ENCODE data around the gene CDK15.

The CDK15 gene

GRCh38 chr2:201872591-201872990 lies 66.3 kb downstream of the CDK15 start:
- no peak for DNase-seq

GRCh38 chr2:201879996-201880395 lies 73.7 kb downstream of the CDK15 start:
- DNase-seq = peak in 1 of 3 experiments; percentile 20

GRCh38 chr2:201880579-201880978 lies 74.2 kb downstream of the CDK15 start:
- no peak for DNase-seq

DNA sequence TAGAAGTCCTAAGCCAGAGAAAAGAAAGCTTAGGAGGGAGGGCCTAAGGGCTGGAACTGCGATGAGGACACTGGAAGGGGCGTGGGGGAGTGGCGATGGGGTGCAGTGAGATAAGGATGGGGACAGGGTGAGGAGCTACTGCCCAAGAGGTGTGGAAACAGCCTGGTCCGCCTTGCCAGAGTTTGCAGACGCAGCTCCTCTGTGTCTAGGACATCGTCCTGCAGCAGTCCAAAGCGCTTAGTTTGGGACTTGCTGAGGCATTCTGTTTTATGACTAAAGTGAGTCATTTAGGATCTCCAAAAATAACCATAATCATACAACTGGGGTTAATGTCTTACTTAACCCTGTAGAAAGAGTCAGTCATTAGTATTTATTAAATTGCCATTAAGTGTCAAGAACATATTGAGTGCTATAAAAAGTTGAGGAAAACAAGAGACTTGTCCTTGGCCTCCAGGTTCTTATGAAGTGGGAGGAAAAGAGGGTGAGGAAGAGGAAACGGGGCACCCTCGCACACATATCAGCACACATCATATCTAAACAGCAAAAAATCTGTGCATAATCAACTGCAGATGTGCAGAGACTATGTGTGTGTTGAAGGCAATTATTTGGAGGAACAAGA lies 74.8 kb downstream of the CDK15 start:
- no peak for DNase-seq

- DNase-seq = no peak
Observed at GRCh38 chr2:201881741-201882140, 75.4 kb downstream of the CDK15 start.

DNA sequence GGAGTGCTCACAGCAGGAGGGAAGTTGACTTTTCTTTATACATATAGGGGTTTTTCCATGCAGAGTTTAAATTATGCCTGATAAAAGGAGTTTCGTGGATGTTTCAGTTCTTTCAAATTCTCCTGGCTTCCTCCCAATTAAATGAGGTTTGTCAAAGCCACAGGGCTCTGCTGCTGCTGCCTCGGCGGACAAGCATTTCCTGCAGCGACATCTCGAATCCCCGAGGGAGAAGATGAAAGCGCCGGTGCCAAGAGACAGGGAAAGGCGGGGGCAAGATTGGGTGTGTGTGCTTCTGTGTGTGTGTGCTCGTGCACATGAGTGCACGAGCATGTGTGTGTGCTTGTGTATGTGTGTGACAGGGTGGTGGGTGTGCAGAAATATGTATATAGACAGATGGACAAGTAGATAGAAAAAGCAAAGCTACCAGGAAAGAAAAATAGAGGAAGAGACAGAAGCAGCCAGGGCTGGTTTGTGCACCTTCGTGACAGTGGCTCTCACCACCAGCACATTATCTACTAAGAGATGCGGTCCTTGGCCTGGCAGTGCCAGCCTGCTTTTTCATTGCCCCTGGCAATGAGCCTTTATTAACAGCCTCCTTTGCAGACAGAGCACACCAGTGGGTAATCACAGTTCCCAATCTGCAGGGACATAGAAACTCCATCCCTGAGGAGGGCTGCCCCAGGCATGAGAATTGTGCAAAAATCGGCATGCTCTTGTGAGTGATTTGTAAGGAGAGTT lies 76.2 kb downstream of the CDK15 start:
- peak in 2 of 3 experiments; percentile 31 to 34 for DNase-seq

DNA sequence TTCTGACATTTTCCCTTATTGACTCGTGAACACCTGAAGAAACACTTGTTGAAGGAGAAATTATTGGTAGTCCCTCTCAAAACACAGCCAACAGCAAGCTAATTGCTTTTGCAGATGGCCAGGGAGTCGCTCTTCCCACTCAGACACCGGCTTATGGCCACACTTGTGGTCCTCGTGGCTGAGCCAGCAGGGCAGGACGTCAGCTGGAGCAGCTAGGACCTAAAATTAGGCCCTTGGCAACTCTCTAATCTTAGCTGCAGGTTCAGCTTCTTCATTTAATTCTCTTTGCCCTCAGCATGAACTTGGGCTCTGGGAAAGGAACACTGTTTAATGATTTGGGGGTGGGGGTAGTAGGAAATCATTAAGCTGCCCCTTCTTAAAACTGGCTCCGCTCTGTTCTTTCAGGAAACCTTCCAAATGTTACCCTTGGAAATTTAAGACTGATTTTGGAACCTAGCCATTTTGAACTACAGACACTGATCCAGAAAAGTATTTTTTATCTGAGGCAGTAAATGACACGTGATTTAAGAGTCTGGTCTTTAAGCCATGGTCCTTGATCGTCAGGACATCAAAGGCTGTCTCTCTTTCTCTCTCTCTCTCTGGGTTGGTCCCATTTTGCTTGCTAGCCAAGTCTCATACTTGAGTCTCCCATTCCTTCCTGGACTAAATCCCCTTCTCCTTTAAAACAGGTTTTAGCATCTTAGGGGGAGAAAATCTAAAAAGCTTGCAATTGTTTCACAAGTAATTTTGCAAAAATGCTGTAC lies 77.5 kb downstream of the CDK15 start:
- peak in 1 of 3 experiments; percentile 23 for DNase-seq

DNA sequence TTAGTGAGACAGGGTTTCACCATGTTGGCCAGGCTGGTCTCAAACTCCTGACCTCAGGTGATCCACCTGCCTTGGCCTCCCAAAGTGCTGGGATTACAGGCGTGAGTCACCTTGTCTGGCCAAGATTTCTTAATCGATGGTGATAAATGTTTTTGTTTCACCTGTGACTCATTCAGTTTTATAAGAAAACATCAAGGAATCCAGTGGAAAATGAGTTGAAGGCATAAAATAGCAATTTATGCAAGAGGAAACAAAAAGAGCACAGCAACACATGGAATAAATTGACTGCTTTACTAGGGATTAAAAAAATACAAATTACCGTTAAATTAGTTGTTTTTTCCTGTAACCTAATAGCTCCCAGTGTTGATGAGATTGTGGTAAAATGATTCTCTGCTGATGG lies 80.2 kb downstream of the CDK15 start:
- DNase-seq = no peak

DNA sequence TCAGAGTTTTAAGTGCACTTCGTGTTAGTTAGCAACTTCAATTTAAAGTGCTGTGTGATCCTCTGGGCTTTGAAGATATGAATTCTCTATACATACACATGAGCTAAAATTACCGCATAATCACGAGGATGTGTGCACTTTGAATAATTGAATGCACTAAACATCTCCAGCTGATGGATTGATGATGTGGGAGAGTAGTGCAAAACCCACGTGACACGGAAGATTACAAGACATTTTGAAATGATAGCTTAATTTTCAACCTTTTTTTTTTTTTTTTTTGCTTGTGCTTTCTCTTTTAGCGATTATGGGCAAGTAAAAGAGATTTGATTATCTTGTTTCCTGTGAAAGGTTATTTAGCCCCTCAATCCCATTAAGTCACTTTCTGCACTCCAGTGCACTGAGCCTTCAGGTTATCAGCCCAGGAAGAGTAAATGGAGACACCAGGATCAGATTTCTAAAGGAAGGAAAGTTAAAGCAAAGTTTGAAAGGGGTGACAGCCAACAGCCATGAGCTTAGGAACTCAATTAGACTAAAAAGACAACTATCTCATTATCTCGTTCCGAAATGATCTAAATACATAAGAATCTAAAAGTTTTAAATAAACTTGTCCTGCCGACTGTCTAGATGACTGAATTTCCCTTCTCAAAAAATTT lies 81.6 kb downstream of the CDK15 start:
- peak in 1 of 3 experiments; percentile 62 for DNase-seq

- DNase-seq = peak in 2 of 3 experiments; percentile 12 to 60
Observed at GRCh38 chr2:201888426-201888800, 82.1 kb downstream of the CDK15 start.

GRCh38 chr2:201890453-201890852 lies 84.1 kb downstream of the CDK15 start:
- no peak for DNase-seq

GRCh38 chr2:201891676-201892075 lies 85.3 kb downstream of the CDK15 start:
- no peak for DNase-seq

- no peak for DNase-seq
Observed at GRCh38 chr2:201892516-201892915, 86.2 kb downstream of the CDK15 start.

- DNase-seq = peak in 1 of 3 experiments; percentile 38
Observed at GRCh38 chr2:201900362-201900761, 94.0 kb downstream of the CDK15 start.

GRCh38 chr2:201901786-201902185 lies 95.4 kb downstream of the CDK15 start:
- no peak for DNase-seq

GRCh38 chr2:201904538-201905420 lies 98.4 kb downstream of the CDK15 start:
- DNase-seq = no peak

DNA sequence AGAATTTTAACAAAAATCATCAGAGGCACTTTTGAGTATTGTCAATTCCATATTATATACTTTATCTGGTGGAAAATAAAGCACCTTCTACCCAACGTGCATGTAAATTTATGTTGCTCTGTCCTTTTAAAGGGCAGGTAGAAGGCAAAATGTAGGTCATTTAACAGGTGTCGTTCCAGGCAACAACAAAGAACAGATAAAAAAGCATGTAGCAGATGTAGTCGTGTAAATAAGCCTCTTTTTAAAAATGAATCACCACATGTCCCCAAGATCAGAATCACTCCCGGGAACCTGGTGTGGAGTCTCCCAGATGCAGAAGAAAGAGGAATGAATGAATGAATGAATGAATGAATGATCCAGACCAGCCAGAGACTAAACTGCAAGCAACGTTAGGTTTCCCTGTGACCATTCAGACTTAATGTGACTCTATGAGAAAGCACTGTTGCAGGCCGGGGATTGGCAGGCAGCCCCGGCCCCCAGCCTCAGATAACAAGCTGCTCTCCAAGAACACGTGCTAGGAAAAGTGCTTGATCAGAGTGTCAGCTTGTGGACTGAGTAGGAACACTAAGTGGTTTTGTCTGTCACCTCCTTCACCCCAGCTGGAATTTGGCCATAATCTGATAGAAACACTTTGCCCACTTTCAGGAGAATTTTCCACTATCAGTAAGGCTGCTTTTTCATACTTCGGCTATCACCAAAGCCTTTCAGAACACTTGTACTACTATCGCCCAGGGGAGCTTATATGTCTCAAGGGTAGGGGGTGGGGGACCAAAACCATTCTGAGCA lies 100.6 kb downstream of the CDK15 start:
- no peak for DNase-seq

DNA sequence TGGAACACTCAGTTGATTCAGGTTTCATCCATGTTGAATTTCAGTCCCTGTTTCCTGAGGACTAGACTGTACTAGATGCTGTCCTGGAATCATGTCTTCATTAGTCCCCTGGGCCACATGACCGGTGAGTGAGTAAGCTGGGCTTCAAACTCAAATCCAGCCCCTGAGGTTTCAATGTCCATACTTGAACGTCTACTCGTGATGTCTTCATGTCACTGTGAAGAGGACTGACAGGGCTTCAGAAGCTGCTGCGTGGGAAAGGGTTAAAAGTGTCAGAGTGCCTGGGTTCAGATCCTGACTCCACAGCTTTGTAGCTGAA lies 101.2 kb downstream of the CDK15 start:
- no peak for DNase-seq

DNA sequence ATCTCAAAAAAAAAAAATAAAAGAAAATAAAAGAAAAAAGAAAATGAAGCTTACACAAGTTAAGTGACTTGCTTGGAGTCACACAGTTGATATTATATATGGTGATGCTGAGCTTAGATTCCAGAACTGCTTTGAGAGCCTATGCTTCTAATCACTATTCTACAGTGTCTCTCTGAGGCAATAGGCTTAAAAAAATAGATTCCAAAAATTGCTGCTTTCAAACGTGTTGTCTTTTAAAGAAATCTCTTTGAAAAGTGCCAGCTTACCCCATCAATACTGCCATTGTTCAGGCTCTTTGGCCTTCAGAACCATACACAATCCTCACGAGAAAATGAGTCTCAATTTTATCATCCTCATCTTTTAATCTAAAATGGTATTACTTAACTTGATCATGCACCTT lies 102.6 kb downstream of the CDK15 start:
- no peak for DNase-seq

DNA sequence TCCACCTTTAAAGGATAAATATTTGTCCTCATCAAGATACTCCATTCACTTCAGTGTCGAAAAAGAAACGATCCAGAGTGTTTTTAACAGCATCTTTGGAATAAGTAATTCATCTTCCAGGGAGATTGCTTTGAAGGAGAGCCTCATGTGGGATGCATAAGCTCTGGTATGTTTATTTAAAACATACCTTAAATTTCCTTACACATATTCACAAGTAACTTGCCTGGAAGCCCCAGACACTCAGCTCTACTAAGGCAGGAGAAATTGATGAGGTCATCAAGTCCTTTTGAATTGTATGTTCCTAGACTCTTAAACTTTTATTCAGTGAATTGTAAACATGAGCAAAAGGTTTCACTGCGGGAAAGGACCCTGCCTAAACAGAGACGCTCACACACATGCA lies 103.0 kb downstream of the CDK15 start:
- DNase-seq = no peak

- DNase-seq = no peak
Observed at GRCh38 chr2:201909961-201910361, 103.6 kb downstream of the CDK15 start.

- DNase-seq = no peak
Observed at GRCh38 chr2:201911372-201911771, 105.0 kb downstream of the CDK15 start.

All from NCI-H1417 (cell line).